GM19025 (cell line): ENCODE results near the gene NDUFS6.

Experiments used
- ATAC-seq: cut with Tn5 transposase; IDR thresholded peaks from one replicate; pipeline ENCODE4 v1.9.1; 2021; ENCODE audit warnings: mild to moderate bottlenecking, low read depth, moderate library complexity; ENCODE audit not compliant: unreplicated experiment

NDUFS6 gene

GRCh38 chr5:1765141-1765879, 35.9 kb upstream of the NDUFS6 start:
- peak; percentile 89 for ATAC-seq

- no peak for ATAC-seq
Measured at GRCh38 chr5:1765880-1766235, 35.3 kb upstream of the NDUFS6 start.

- ATAC-seq: no peak
Measured at GRCh38 chr5:1767524-1768282, 33.5 kb upstream of the NDUFS6 start.

- no peak for ATAC-seq
Measured at GRCh38 chr5:1768283-1769000, 32.8 kb upstream of the NDUFS6 start.

GRCh38 chr5:1769017-1769640, 32.1 kb upstream of the NDUFS6 start:
- ATAC-seq: no peak

- ATAC-seq: no peak
Measured at GRCh38 chr5:1769752-1770442, 31.3 kb upstream of the NDUFS6 start.

- no peak for ATAC-seq
Measured at GRCh38 chr5:1770443-1770802, 30.8 kb upstream of the NDUFS6 start.

- ATAC-seq: no peak
Measured at GRCh38 chr5:1771149-1772065, 29.8 kb upstream of the NDUFS6 start.

- ATAC-seq: no peak
Measured at GRCh38 chr5:1772634-1773033, 28.6 kb upstream of the NDUFS6 start.

- no peak for ATAC-seq
Measured at GRCh38 chr5:1776831-1777230, 24.4 kb upstream of the NDUFS6 start.

- ATAC-seq: no peak
Measured at GRCh38 chr5:1777281-1778137, 23.7 kb upstream of the NDUFS6 start.

- ATAC-seq: no peak
Measured at GRCh38 chr5:1778138-1779020, 22.8 kb upstream of the NDUFS6 start.

GRCh38 chr5:1779021-1779680, 22.1 kb upstream of the NDUFS6 start:
- no peak for ATAC-seq

- no peak for ATAC-seq
Measured at GRCh38 chr5:1779782-1780613, 21.2 kb upstream of the NDUFS6 start.

- ATAC-seq: no peak
Measured at GRCh38 chr5:1780614-1780930, 20.6 kb upstream of the NDUFS6 start.

- ATAC-seq: no peak
Measured at GRCh38 chr5:1781107-1781506, 20.1 kb upstream of the NDUFS6 start.
